Urothelium cell line (cell line): ENCODE measurements around the gene APOBEC4.

Source experiments
- DNase-seq: peaks from one replicate; pipeline ENCODE4 v3.0.0; 2011; ENCODE audit warnings: low spot score, mixed read lengths
- FAIRE-seq: peaks from 2 replicates; lab custom pipeline; 2011; peaks lifted over from hg19 to GRCh38; lab: Jason Lieb, UNC

The APOBEC4 gene

GRCh38 chr1:183607322-183607980 lies 45.7 kb downstream of the APOBEC4 start:
- no peak for DNase-seq
- no peak for FAIRE-seq

GRCh38 chr1:183605904-183606303 lies 47.2 kb downstream of the APOBEC4 start:
- FAIRE-seq (no peak), DNase-seq (no peak)

GRCh38 chr1:183604815-183605214 lies 48.3 kb downstream of the APOBEC4 start:
- DNase-seq (no peak), FAIRE-seq (no peak)

GRCh38 chr1:183604038-183604808 lies 48.9 kb downstream of the APOBEC4 start:
- no peak for FAIRE-seq
- peak; percentile 55 for DNase-seq

GRCh38 chr1:183602510-183602909 lies 50.6 kb downstream of the APOBEC4 start:
- FAIRE-seq (no peak), DNase-seq (no peak)

- DNase-seq (no peak), FAIRE-seq (no peak)
Observed at GRCh38 chr1:183600634-183601033, 52.5 kb downstream of the APOBEC4 start.

- FAIRE-seq, result no peak
Observed at GRCh38 chr1:183600136-183600535, 53.0 kb downstream of the APOBEC4 start.

GRCh38 chr1:183598386-183598785 lies 54.7 kb downstream of the APOBEC4 start:
- FAIRE-seq (no peak), DNase-seq (no peak)

More at GRCh38 chr1:183600136-183600535, 53.0 kb downstream of the APOBEC4 start:
- DNase-seq, result no peak

GRCh38 chr1:183597656-183598347 lies 55.3 kb downstream of the APOBEC4 start:
- DNase-seq (no peak), FAIRE-seq (no peak)

- FAIRE-seq (no peak), DNase-seq (no peak)
Observed at GRCh38 chr1:183596500-183596899, 56.6 kb downstream of the APOBEC4 start.
